Measurements from ENCODE around the gene COX7A2L.

COX7A2L gene

DNA sequence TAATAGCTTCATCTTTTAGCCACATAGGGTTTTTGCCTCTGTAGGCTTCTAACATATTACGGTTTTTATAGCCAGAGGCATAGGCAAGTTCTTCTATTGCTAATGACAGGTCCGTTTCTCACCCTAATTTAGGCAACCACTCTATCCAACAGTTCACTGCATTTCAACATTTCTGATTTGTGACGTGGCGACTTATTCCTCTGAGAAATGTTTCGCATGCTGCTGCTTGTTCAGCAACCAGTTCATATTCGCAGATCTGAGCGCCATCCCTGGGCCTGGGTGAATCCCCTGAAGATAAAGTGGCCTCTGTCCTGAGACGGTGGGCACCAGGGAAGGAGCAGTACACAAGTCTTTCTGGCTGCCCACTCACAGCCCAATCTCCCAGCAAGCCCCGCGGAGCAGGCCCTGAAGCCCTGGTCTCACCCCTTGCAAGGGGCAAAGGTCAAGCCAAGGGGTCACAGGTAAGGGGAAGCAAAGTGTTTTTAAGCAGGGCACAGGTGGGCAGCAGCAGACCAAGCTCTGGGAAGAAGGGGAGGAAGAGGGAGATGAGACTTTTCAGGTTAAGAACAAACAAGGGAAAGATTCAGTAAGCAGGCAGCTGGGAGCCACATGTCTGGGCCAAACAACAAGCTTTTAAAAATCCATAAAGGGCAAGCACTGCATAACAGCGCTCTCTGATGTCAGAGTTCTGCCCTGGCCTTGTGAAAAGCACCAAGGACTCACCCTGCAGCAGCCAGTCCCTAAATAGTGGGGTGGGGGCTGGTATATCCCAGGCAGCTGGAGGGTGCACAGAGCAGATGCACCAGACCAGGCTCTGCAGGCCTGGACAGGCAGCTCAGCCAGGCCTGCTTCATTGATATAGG is 10.8 kb upstream of the COX7A2L start:
- TF ChIP-seq, protein P1, sequence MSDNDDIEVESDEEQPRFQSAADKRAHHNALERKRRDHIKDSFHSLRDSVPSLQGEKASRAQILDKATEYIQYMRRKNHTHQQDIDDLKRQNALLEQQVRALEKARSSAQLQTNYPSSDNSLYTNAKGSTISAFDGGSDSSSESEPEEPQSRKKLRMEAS (IDR thresholded peaks at IDR 0.05), result no peak
- TF ChIP-seq EGR1 (IDR thresholded peaks at IDR 0.05), result no peak
- TF ChIP-seq, protein P2, sequence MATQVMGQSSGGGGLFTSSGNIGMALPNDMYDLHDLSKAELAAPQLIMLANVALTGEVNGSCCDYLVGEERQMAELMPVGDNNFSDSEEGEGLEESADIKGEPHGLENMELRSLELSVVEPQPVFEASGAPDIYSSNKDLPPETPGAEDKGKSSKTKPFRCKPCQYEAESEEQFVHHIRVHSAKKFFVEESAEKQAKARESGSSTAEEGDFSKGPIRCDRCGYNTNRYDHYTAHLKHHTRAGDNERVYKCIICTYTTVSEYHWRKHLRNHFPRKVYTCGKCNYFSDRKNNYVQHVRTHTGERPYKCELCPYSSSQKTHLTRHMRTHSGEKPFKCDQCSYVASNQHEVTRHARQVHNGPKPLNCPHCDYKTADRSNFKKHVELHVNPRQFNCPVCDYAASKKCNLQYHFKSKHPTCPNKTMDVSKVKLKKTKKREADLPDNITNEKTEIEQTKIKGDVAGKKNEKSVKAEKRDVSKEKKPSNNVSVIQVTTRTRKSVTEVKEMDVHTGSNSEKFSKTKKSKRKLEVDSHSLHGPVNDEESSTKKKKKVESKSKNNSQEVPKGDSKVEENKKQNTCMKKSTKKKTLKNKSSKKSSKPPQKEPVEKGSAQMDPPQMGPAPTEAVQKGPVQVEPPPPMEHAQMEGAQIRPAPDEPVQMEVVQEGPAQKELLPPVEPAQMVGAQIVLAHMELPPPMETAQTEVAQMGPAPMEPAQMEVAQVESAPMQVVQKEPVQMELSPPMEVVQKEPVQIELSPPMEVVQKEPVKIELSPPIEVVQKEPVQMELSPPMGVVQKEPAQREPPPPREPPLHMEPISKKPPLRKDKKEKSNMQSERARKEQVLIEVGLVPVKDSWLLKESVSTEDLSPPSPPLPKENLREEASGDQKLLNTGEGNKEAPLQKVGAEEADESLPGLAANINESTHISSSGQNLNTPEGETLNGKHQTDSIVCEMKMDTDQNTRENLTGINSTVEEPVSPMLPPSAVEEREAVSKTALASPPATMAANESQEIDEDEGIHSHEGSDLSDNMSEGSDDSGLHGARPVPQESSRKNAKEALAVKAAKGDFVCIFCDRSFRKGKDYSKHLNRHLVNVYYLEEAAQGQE (IDR thresholded peaks at IDR 0.05; ENCODE audit: low read depth), result no peak
- no peak for TF ChIP-seq ZBTB7A (IDR thresholded peaks at IDR 0.05; ENCODE audit: low read depth)
- TF ChIP-seq FOXM1 (IDR thresholded peaks at IDR 0.05; ENCODE audit: borderline replicate concordance, low read depth), result no peak
- TF ChIP-seq TAF1 (IDR thresholded peaks at IDR 0.05; ENCODE audit: low read depth), result no peak
- TF ChIP-seq, protein P3, sequence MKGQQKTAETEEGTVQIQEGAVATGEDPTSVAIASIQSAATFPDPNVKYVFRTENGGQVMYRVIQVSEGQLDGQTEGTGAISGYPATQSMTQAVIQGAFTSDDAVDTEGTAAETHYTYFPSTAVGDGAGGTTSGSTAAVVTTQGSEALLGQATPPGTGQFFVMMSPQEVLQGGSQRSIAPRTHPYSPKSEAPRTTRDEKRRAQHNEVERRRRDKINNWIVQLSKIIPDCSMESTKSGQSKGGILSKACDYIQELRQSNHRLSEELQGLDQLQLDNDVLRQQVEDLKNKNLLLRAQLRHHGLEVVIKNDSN (IDR thresholded peaks at IDR 0.05), result no peak
- no peak for TF ChIP-seq TEAD4 (IDR thresholded peaks at IDR 0.05)
- no peak for TF ChIP-seq YY1 (IDR thresholded peaks at IDR 0.05; ENCODE audit: low read depth)
- TF ChIP-seq EP300 (IDR thresholded peaks at IDR 0.05; ENCODE audit: borderline replicate concordance), result no peak
- TF ChIP-seq CEBPB (IDR thresholded peaks at IDR 0.05), result no peak
- TF ChIP-seq NFIC (IDR thresholded peaks at IDR 0.05), result no peak
- no peak for TF ChIP-seq TCF12 (IDR thresholded peaks at IDR 0.05; ENCODE audit: low read depth)
- no peak for TF ChIP-seq RAD21 (IDR thresholded peaks at IDR 0.05; ENCODE audit: low read depth)
- no peak for TF ChIP-seq CREB1 (IDR thresholded peaks at IDR 0.05; ENCODE audit: low read depth)

DNA sequence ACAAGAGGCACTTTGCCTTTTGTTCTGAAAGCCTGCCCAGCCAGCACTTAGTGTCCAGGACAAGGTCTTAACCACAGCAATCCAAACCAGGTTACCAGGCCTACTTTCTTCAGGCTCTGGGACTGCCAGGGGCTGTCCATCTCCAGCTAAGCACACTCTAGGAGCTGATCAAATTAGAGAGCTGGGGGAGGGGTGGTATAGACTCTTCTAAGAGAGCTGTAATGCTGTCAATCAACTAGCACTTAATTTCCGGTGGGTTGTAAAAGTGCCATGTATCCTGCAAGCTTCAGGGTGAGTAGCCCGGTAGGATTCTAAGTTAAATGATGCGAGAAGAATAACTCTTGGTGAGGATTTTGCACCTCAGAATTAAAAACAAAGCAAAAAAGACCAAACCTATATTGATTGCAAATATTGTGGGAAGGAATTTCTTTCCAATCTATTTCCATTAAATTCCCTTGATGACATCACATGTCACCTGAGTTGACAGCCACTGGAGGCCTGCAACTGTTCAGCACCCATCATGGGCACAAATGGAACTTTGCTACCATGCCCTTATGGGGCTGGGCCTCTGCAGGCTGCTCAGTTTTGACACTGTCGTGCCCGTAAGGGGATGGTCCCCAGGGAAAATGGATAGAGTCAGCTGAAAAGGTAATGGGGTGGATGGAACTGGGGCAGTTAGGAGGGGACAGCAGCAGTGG is 8.7 kb upstream of the COX7A2L start:
- TF ChIP-seq CREB1 (IDR thresholded peaks at IDR 0.05; ENCODE audit: low read depth), result no peak
- TF ChIP-seq TAF1 (IDR thresholded peaks at IDR 0.05; ENCODE audit: low read depth), result no peak
- TF ChIP-seq, protein P1 (IDR thresholded peaks at IDR 0.05), result no peak
- TF ChIP-seq, protein P3 (IDR thresholded peaks at IDR 0.05), result no peak
- TF ChIP-seq, protein P2 (IDR thresholded peaks at IDR 0.05; ENCODE audit: low read depth), result no peak
- TF ChIP-seq EGR1 (IDR thresholded peaks at IDR 0.05), result no peak
- TF ChIP-seq ZBTB7A (IDR thresholded peaks at IDR 0.05; ENCODE audit: low read depth), result no peak
- TF ChIP-seq YY1 (IDR thresholded peaks at IDR 0.05; ENCODE audit: low read depth), result no peak
- no peak for TF ChIP-seq FOXM1 (IDR thresholded peaks at IDR 0.05; ENCODE audit: borderline replicate concordance, low read depth)
- TF ChIP-seq CEBPB (IDR thresholded peaks at IDR 0.05), result no peak
- TF ChIP-seq NFIC (IDR thresholded peaks at IDR 0.05), result no peak
- no peak for TF ChIP-seq TEAD4 (IDR thresholded peaks at IDR 0.05)
- TF ChIP-seq RAD21 (IDR thresholded peaks at IDR 0.05; ENCODE audit: low read depth), result no peak
- no peak for TF ChIP-seq TCF12 (IDR thresholded peaks at IDR 0.05; ENCODE audit: low read depth)

DNA sequence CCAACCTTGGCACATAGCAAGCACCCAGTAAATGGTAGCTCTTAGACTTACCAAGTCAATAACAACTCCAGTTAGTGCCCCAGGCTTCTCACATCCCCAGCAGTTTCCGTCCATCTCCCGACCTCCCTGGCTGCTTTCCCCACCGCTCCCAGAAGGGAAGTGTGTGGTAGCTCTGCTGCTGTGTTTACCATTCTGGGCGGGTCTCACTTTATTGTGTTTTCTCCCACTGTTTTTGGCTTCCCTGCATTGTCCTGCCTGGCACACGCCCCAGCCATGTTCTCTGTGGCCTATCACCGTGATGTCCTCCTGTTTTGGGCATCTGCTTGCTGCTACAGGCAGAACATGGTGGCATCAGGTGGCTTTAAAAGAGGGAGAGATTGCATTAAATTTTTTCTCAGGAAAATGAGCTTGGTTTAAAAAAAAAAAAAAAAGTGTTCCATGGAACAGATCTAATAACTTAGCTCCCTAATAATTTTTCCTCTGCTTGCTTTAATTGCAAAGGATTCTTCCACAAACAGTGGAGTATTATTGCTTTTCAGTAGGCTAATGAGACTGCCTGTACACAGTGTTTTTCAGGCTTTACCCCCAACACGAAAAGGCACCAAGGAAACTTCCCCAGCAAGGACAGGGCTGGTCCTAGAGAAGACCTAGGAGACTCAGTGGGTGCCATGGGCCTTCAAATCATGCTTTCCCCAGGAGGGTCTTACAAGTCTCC is 8.0 kb upstream of the COX7A2L start:
- TF ChIP-seq TEAD4 (IDR thresholded peaks at IDR 0.05), result no peak
- TF ChIP-seq, protein P2 (IDR thresholded peaks at IDR 0.05; ENCODE audit: low read depth), result no peak
- TF ChIP-seq EP300 (IDR thresholded peaks at IDR 0.05; ENCODE audit: borderline replicate concordance), result no peak
- TF ChIP-seq YY1 (IDR thresholded peaks at IDR 0.05; ENCODE audit: low read depth), result no peak
- no peak for TF ChIP-seq ZBTB7A (IDR thresholded peaks at IDR 0.05; ENCODE audit: low read depth)
- no peak for TF ChIP-seq TAF1 (IDR thresholded peaks at IDR 0.05; ENCODE audit: low read depth)
- no peak for TF ChIP-seq TCF12 (IDR thresholded peaks at IDR 0.05; ENCODE audit: low read depth)
- no peak for TF ChIP-seq CREB1 (IDR thresholded peaks at IDR 0.05; ENCODE audit: low read depth)
- no peak for TF ChIP-seq FOXM1 (IDR thresholded peaks at IDR 0.05; ENCODE audit: borderline replicate concordance, low read depth)
- TF ChIP-seq, protein P3 (IDR thresholded peaks at IDR 0.05), result no peak
- no peak for TF ChIP-seq NFIC (IDR thresholded peaks at IDR 0.05)
- no peak for TF ChIP-seq RAD21 (IDR thresholded peaks at IDR 0.05; ENCODE audit: low read depth)
- TF ChIP-seq CEBPB (IDR thresholded peaks at IDR 0.05), result no peak
- TF ChIP-seq, protein P1 (IDR thresholded peaks at IDR 0.05), result no peak
- TF ChIP-seq EGR1 (IDR thresholded peaks at IDR 0.05), result no peak

All from Ishikawa (cell line).